NB4 (cell line): Measurements from ENCODE around the gene TBC1D23.

Experiments used
- DNase-seq: peaks from one replicate; pipeline ENCODE4 v3.0.0; 2010; ENCODE audit warnings: low read depth
- H3K4me3 ChIP-seq: one replicate; pipeline ENCODE4 v1.5.1; 2011; ENCODE audit warnings: mild to moderate bottlenecking, low read depth, low read length, moderate library complexity
- CTCF ChIP-seq: IDR thresholded peaks from one replicate; pipeline ENCODE4 v1.5.1; 2012; ENCODE audit warnings: low read depth, low read length
- MAX ChIP-seq: IDR thresholded peaks from 2 replicates; pipeline ENCODE4 v1.6.1; 2011; ENCODE audit warnings: low read depth, low read length
- MYC ChIP-seq: IDR thresholded peaks from 2 replicates; pipeline ENCODE4 v1.6.1; 2011; ENCODE audit warnings: low read depth, low read length
- POLR2A ChIP-seq: IDR thresholded peaks from 2 replicates; pipeline ENCODE4 v1.6.1; 2011; ENCODE audit warnings: mild to moderate bottlenecking; ENCODE audit not compliant: insufficient read length; ENCODE audit errors: extremely low read depth

Gene TBC1D23

GRCh38 chr3:100265016-100265415, 4.2 kb downstream of the TBC1D23 start:
- no peak for DNase-seq
- TF ChIP-seq CTCF = no peak
- no peak overlapping the region for H3K4me3 ChIP-seq

- no peak for DNase-seq
- TF ChIP-seq POLR2A (no peak), CTCF (no peak), MAX (no peak), MYC (no peak)
- H3K4me3 ChIP-seq = no peak overlapping the region
These were observed 5.7 kb downstream of the TBC1D23 start for GRCh38 chr3:100266531-100266930.

GRCh38 chr3:100268156-100268555, 7.4 kb downstream of the TBC1D23 start:
- DNase-seq = no peak
- TF ChIP-seq POLR2A (no peak), MYC (no peak), MAX (no peak), CTCF (no peak)
- H3K4me3 ChIP-seq = no peak overlapping the region

- H3K4me3 ChIP-seq = no peak overlapping the region
- no peak for TF ChIP-seq MAX
- no peak for TF ChIP-seq MYC
- no peak for TF ChIP-seq CTCF
- no peak for TF ChIP-seq POLR2A
- DNase-seq = no peak
These were observed 8.2 kb downstream of the TBC1D23 start for GRCh38 chr3:100269001-100269400.

GRCh38 chr3:100269410-100270214, 8.8 kb downstream of the TBC1D23 start:
- TF ChIP-seq MYC = no peak
- TF ChIP-seq POLR2A = no peak
- no peak for TF ChIP-seq MAX
- no peak for TF ChIP-seq CTCF
- H3K4me3 ChIP-seq = no peak overlapping the region
- peak; percentile 75 for DNase-seq

GRCh38 chr3:100270215-100270583, 9.4 kb downstream of the TBC1D23 start:
- no peak for TF ChIP-seq MAX
- TF ChIP-seq MYC = no peak
- TF ChIP-seq POLR2A = no peak
- no peak for TF ChIP-seq CTCF
- no peak overlapping the region for H3K4me3 ChIP-seq
- no peak for DNase-seq
